Measurements from ENCODE around the gene MRPS14. TPM values are rescaled to one million over a fixed set of nuclear protein-coding genes. Genes with fewer than 3 reads are reported as not detected.

The MRPS14 gene
- total RNA-seq (34.1 TPM), polyA plus RNA-seq (27.8 TPM)
- long read RNA-seq, donor 1, partial matches to known transcripts, result 0 of 4 reads
- long read RNA-seq, donor 1, other reads (novel, unspliced or antisense), result 0 of 4 reads
- long read RNA-seq, donor 2, transcript MRPS14-202 (3 exons, 2,115 nt), result major isoform, 99 of 115 reads
- long read RNA-seq, donor 2, partial matches to known transcripts, result 14 of 115 reads
- long read RNA-seq, donor 2, other reads (novel, unspliced or antisense), result 0 of 115 reads
- long read RNA-seq, donor 3, transcript MRPS14-202 (3 exons, 2,115 nt), result major isoform, 116 of 150 reads
- long read RNA-seq, donor 3, partial matches to known transcripts, result 30 of 150 reads
- long read RNA-seq, donor 3, other reads (novel, unspliced or antisense), result 0 of 150 reads
- long read RNA-seq, donor 4, transcript MRPS14-202 (3 exons, 2,115 nt), result major isoform, 31 of 40 reads
- long read RNA-seq, donor 4, partial matches to known transcripts, result 6 of 40 reads
- long read RNA-seq, donor 4, other reads (novel, unspliced or antisense), result 0 of 40 reads
- long read RNA-seq, donor 5, transcript MRPS14-202 (3 exons, 2,115 nt), result major isoform, 109 of 133 reads
- long read RNA-seq, donor 5, transcript MRPS14-201 (3 exons, 910 nt), result minor isoform, 5 of 133 reads
- long read RNA-seq, donor 5, partial matches to known transcripts, result 19 of 133 reads
- long read RNA-seq, donor 5, other reads (novel, unspliced or antisense), result 0 of 133 reads
- long read RNA-seq, donor 6, transcript MRPS14-202 (3 exons, 2,115 nt), result major isoform, 72 of 89 reads
- long read RNA-seq, donor 6, partial matches to known transcripts, result 16 of 89 reads
- long read RNA-seq, donor 6, other reads (novel, unspliced or antisense), result 0 of 89 reads
- long read RNA-seq, donor 7, transcript MRPS14-202 (3 exons, 2,115 nt), result major isoform, 66 of 76 reads
- long read RNA-seq, donor 7, partial matches to known transcripts, result 7 of 76 reads
- long read RNA-seq, donor 7, other reads (novel, unspliced or antisense), result 0 of 76 reads
- long read RNA-seq, donor 8, transcript MRPS14-202 (3 exons, 2,115 nt), result major isoform, 18 of 20 reads
- long read RNA-seq, donor 8, partial matches to known transcripts, result 0 of 20 reads
- long read RNA-seq, donor 8, other reads (novel, unspliced or antisense), result 0 of 20 reads
- long read RNA-seq, donor 9, transcript MRPS14-202 (3 exons, 2,115 nt), result major isoform, 63 of 70 reads
- long read RNA-seq, donor 9, partial matches to known transcripts, result 5 of 70 reads
- long read RNA-seq, donor 9, other reads (novel, unspliced or antisense), result 0 of 70 reads
- long read RNA-seq, donor 10, transcript MRPS14-202 (3 exons, 2,115 nt), result major isoform, 41 of 42 reads
- long read RNA-seq, donor 10, partial matches to known transcripts, result 0 of 42 reads
- long read RNA-seq, donor 10, other reads (novel, unspliced or antisense), result 0 of 42 reads

GRCh38 chr1:175023043-175023921 is at the start of gene MRPS14:
Gene MRPS14 (minus strand): TSS chr1:175023425. CDS start chr1:175023408, 17 bp downstream.
- H3K9me3 ChIP-seq (ENCODE audit: control insufficient read depth in 2 of 2, insufficient read depth in 1 of 2, low read length in 1 of 2), result no peaks in the 10 kb centered on the region
- H3K27ac ChIP-seq (ENCODE audit: low read depth in 1 of 2, low read length in 1 of 2), result peak within 1 kb of the TSS; percentile 85 to 88
- peak within 1 kb of the TSS; percentile 58 to 79 for H3K4me3 ChIP-seq (ENCODE audit: low read length in 2 of 2)
- H3K27me3 ChIP-seq (ENCODE audit: control insufficient read depth in 2 of 2, insufficient read depth in 1 of 2, low read length in 1 of 2), result no peaks in the 10 kb centered on the region
- H3K4me1 ChIP-seq (ENCODE audit: control insufficient read depth in 2 of 2, insufficient read depth in 2 of 2, low read length in 2 of 2), result peaks cover 6 to 11% of the 10 kb centered on the region in 2 donors
- WGBS, result 4% methylated on average over 42 of the region's 42 CpGs
- DNase-seq (ENCODE audit: low read depth in 6 of 9, low spot score in 9 of 9), result peak; percentile 94 to 99 (median 99)
- H3K36me3 ChIP-seq (ENCODE audit: control insufficient read depth in 2 of 2, insufficient read depth in 2 of 2, low read length in 1 of 2), result peaks cover 0 to 3% of the 10 kb centered on the region in 2 donors

DNA sequence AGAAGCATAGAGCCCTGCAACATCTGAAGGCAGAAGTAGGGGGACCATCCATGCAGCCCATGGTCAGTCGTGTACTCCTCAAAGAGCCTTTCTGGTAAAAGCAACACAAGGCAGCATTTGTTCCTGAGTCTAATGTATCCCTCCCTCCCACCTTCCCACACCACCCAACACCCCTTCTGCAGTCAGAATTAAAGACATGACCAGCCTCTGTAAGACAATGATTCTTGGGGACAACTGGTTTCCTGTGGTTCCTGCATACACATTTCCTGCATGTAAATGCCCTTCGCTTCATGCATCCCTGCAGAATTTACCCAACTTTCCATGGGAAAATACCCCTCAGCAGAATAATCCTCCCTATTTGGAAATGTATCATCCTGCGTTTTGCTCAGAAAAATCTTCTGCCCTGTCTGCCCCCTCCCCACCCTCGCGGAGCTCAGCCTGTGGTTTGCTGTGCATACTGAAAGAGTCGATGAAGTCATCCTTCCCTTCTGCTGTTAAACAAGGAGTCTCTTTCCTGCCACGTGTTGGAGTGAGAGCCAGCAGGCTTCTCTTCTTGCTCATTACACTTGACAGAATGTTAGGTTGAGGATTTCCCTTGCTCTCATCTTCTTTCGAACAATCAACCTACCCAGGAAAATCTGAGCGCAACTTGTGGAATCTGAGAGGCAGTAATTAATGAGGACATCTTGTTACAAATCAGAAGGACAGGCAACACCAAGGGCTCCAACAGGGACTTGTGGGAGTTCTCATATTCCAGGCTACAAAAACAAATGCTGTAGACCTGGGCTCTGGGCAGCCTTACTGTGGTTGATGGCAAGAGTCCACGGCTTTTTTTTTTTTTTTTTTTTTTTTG is 49.1 kb upstream of the MRPS14 start:
- peak in 4 of 9 donors; percentile 10 to 55 (median 28) for DNase-seq (ENCODE audit: low read depth in 6 of 9, low spot score in 9 of 9)
- 22% methylated on average over 10 of the region's 10 CpGs for WGBS
- H3K36me3 ChIP-seq (ENCODE audit: control insufficient read depth in 2 of 2, insufficient read depth in 2 of 2, low read length in 1 of 2), result no peaks in the 10 kb centered on the region
- H3K27me3 ChIP-seq (ENCODE audit: control insufficient read depth in 2 of 2, insufficient read depth in 1 of 2, low read length in 1 of 2), result no peaks in the 10 kb centered on the region
- no peaks in the 10 kb centered on the region for H3K9me3 ChIP-seq (ENCODE audit: control insufficient read depth in 2 of 2, insufficient read depth in 1 of 2, low read length in 1 of 2)
- H3K4me3 ChIP-seq (ENCODE audit: low read length in 2 of 2), result no peak overlapping the region
- H3K4me1 ChIP-seq (ENCODE audit: control insufficient read depth in 2 of 2, insufficient read depth in 2 of 2, low read length in 2 of 2), result peaks cover 0 to 10% of the 10 kb centered on the region in 2 donors
- H3K27ac ChIP-seq (ENCODE audit: low read depth in 1 of 2, low read length in 1 of 2), result no peak overlapping the region

DNA sequence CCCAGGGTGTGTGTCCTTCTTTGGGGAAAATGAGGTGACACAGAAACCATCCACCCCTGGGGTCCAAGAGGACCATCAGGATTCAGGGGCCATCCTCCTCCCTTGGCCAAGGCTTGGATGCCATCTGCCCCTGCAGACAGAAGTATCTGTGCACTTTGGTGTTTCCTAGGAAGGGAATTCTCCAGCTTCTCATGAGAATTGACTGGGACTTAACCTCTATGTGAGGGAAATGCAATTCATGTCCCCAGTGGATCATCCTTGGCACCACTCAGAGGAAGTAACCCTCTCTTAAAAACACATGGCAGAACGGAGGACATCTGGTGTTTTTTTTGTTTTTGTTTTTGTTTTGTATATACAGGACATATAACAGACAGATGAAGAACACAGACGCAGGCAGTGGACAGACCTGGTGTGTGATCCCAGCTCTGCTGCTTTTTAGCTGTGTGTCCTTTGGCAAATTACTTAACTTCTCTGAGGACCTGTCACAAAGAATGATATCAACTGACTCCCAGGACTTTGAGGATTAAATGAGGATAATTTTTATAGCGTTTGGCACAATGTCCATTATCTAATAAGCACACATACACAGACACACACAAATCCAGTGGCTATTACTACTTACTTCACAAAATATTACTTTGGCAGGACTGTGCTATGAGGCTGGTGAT is 48.2 kb upstream of the MRPS14 start:
- H3K27ac ChIP-seq (ENCODE audit: low read depth in 1 of 2, low read length in 1 of 2), result no peak overlapping the region
- H3K36me3 ChIP-seq (ENCODE audit: control insufficient read depth in 2 of 2, insufficient read depth in 2 of 2, low read length in 1 of 2), result no peaks in the 10 kb centered on the region
- no peak for DNase-seq (ENCODE audit: low read depth in 6 of 9, low spot score in 9 of 9)
- no peaks in the 10 kb centered on the region for H3K9me3 ChIP-seq (ENCODE audit: control insufficient read depth in 2 of 2, insufficient read depth in 1 of 2, low read length in 1 of 2)
- WGBS, result 90% methylated on average over 3 of the region's 3 CpGs
- H3K4me3 ChIP-seq (ENCODE audit: low read length in 2 of 2), result no peak overlapping the region
- peaks cover 0 to 10% of the 10 kb centered on the region in 2 donors for H3K4me1 ChIP-seq (ENCODE audit: control insufficient read depth in 2 of 2, insufficient read depth in 2 of 2, low read length in 2 of 2)
- H3K27me3 ChIP-seq (ENCODE audit: control insufficient read depth in 2 of 2, insufficient read depth in 1 of 2, low read length in 1 of 2), result no peaks in the 10 kb centered on the region

DNA sequence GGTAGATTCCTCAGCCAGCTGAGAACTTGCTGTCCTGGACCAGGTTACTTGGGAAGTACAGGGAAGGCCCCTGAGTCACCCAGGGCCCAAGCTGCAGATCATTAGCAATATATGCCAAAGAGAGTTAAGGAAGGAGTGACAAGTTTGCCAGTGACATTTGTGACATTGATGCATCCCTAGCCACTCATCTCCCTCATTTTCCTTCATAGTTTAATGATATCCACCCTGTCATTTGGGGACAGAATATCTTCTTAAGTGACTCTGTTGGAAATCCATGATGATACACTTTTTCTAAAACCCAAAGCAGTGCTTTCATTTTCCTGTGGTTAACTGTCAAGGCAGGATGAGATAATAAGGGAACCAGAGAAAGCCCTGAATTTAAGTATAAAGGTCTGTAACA is 47.6 kb upstream of the MRPS14 start:
- Histone ChIP-seq H3K36me3 (ENCODE audit: control insufficient read depth in 2 of 2, insufficient read depth in 2 of 2, low read length in 1 of 2) (no peaks in the 10 kb centered on the region), H3K27ac (ENCODE audit: low read depth in 1 of 2, low read length in 1 of 2) (no peak overlapping the region), H3K9me3 (ENCODE audit: control insufficient read depth in 2 of 2, insufficient read depth in 1 of 2, low read length in 1 of 2) (no peaks in the 10 kb centered on the region), H3K4me3 (ENCODE audit: low read length in 2 of 2) (no peak overlapping the region), H3K4me1 (ENCODE audit: control insufficient read depth in 2 of 2, insufficient read depth in 2 of 2, low read length in 2 of 2) (peaks cover 0 to 10% of the 10 kb centered on the region in 2 donors), H3K27me3 (ENCODE audit: control insufficient read depth in 2 of 2, insufficient read depth in 1 of 2, low read length in 1 of 2) (no peaks in the 10 kb centered on the region)
- no peak for DNase-seq (ENCODE audit: low read depth in 6 of 9, low spot score in 9 of 9)

DNA sequence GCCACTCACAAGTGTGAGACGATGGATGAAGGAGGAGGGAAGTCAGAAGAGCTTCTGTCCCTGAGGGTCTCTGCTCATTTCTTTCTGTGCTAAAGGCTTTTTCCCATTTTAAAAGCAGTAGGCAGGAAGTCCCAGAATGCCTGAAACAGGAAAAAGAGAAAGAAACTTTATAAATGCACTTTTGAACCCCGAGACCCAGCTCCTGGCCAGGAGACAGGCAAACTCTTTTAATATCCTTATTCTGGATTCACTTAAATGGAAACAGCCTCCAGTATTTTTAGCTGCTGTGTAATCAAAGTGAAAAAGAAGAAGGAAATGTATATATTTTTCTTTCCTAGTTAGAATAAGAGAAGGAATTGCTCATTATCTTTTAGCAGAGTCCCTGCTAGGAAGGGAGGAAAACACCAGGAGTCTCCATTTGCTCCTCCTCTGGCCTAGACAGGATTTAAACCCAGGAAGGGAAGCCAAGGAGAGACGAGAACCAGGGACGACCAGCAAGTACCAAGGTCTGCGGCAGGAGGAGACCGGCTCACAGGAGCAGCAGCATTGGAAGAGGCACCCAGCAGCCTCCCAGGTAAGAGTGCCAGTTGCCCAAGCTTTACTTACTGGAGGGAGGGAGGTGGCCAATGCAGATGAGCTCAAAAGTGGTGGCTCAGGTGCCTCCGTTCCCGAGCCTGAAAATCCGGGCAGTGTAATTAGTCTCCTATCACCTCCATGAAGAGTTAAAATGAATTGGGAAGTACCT is 44.3 kb upstream of the MRPS14 start, which contains the start of gene TNN:
Gene TNN (plus strand): TSS at position 472 of the 745 bp plus-strand sequence. CDS start 9,586 bp downstream, outside the sequence.
- H3K4me3 ChIP-seq (ENCODE audit: low read length in 2 of 2), result no peak within 1 kb of the TSS
- no peaks in the 10 kb centered on the region for H3K9me3 ChIP-seq (ENCODE audit: control insufficient read depth in 2 of 2, insufficient read depth in 1 of 2, low read length in 1 of 2)
- H3K27me3 ChIP-seq (ENCODE audit: control insufficient read depth in 2 of 2, insufficient read depth in 1 of 2, low read length in 1 of 2), result no peaks in the 10 kb centered on the region
- H3K27ac ChIP-seq (ENCODE audit: low read depth in 1 of 2, low read length in 1 of 2), result no peak within 1 kb of the TSS
- DNase-seq (ENCODE audit: low read depth in 6 of 9, low spot score in 9 of 9), result no peak
- H3K36me3 ChIP-seq (ENCODE audit: control insufficient read depth in 2 of 2, insufficient read depth in 2 of 2, low read length in 1 of 2), result no peaks in the 10 kb centered on the region
- peaks cover 0 to 6% of the 10 kb centered on the region in 2 donors for H3K4me1 ChIP-seq (ENCODE audit: control insufficient read depth in 2 of 2, insufficient read depth in 2 of 2, low read length in 2 of 2)
- 95% methylated on average over 9 of the region's 9 CpGs for WGBS

DNA sequence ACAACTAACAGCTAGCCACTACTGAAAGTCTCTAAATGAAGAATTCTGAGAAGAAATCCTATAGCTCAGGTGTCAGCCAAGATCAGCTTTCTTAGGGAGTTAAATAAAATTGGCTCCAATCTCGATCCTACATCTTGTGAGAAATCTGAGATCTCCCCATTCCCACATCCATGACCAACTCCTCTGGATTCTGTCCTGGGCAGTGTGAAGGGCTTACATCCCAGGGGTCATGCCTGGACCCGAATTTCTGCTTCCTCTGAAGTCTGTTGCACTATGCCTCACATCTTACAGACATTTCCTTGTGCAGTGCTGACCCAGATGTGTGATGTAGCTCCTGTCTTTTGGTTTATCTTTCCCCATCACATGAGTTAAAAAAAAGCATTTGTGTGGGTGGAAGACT is 39.6 kb upstream of the MRPS14 start:
- Histone ChIP-seq H3K36me3 (ENCODE audit: control insufficient read depth in 2 of 2, insufficient read depth in 2 of 2, low read length in 1 of 2) (no peaks in the 10 kb centered on the region), H3K27me3 (ENCODE audit: control insufficient read depth in 2 of 2, insufficient read depth in 1 of 2, low read length in 1 of 2) (no peaks in the 10 kb centered on the region), H3K4me1 (ENCODE audit: control insufficient read depth in 2 of 2, insufficient read depth in 2 of 2, low read length in 2 of 2) (no peaks in the 10 kb centered on the region), H3K27ac (ENCODE audit: low read depth in 1 of 2, low read length in 1 of 2) (no peak overlapping the region), H3K9me3 (ENCODE audit: control insufficient read depth in 2 of 2, insufficient read depth in 1 of 2, low read length in 1 of 2) (no peaks in the 10 kb centered on the region), H3K4me3 (ENCODE audit: low read length in 2 of 2) (no peak overlapping the region)
- WGBS, result 79% methylated on average over 2 of the region's 2 CpGs
- no peak for DNase-seq (ENCODE audit: low read depth in 6 of 9, low spot score in 9 of 9)

DNA sequence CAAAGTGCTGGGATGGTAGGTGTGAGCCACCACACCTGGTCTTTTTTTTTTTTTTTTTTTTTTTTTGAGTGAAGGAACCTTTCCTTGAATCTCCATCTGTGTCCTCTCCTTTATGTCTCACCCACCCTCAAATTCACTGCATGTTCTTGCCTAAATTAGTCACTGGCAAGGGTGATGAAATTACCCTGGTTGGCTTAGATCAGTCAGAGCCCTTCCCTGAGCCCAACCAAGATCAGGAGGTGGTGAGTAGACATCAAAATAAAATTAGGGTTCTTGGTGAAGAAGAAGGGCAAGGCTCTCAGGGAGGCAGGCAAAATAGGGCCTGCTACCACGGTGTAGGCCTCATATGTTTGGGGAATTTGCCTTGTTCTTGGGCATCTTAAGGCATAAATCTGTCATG is 39.1 kb upstream of the MRPS14 start:
- Histone ChIP-seq H3K27ac (ENCODE audit: low read depth in 1 of 2, low read length in 1 of 2) (no peak overlapping the region), H3K4me1 (ENCODE audit: control insufficient read depth in 2 of 2, insufficient read depth in 2 of 2, low read length in 2 of 2) (no peaks in the 10 kb centered on the region), H3K9me3 (ENCODE audit: control insufficient read depth in 2 of 2, insufficient read depth in 1 of 2, low read length in 1 of 2) (no peaks in the 10 kb centered on the region), H3K36me3 (ENCODE audit: control insufficient read depth in 2 of 2, insufficient read depth in 2 of 2, low read length in 1 of 2) (no peaks in the 10 kb centered on the region), H3K27me3 (ENCODE audit: control insufficient read depth in 2 of 2, insufficient read depth in 1 of 2, low read length in 1 of 2) (no peaks in the 10 kb centered on the region), H3K4me3 (ENCODE audit: low read length in 2 of 2) (no peak overlapping the region)
- no peak for DNase-seq (ENCODE audit: low read depth in 6 of 9, low spot score in 9 of 9)
- WGBS, result 83% methylated on average over 1 of the region's 1 CpG

Data from thymus (tissue), 14 donors.